Endothelial cell of umbilical vein (primary cell): ENCODE data around the gene LCOR. TPM values are rescaled to one million over a fixed set of nuclear protein-coding genes. Genes with fewer than 3 reads are reported as not detected.

Source experiments
- BruUV-seq: library from RNA; stranded (reverse); fragments of 400-500 nt; replicated peaks from 2 replicates; lab custom pipeline; 2021; lab: Mats Ljungman, UMichigan
- CTCF ChIA-PET: fragments of 300-600, 350-600 bp; sonication (Branson Sonifier 250); formaldehyde crosslinking; loops from one replicate; lab custom pipeline; 2021; ENCODE audit warnings: antibody characterized with exemption, inconsistent platforms; lab: Charles Lee
- POLR2A ChIA-PET: fragments of 300-600, 350-600 bp; sonication (Branson Sonifier 250); formaldehyde crosslinking; loops from one replicate; lab custom pipeline; 2021; ENCODE audit warnings: antibody characterized with exemption, inconsistent platforms; lab: Charles Lee
- DNase-seq: peaks from one replicate; pipeline ENCODE4 v3.0.0-alpha.2; 2011; ENCODE audit warnings: low read depth, low spot score
- FAIRE-seq: peaks from 2 replicates; lab custom pipeline; 2011; peaks lifted over from hg19 to GRCh38; lab: Jason Lieb, UNC
- H2AFZ ChIP-seq: 2 replicates; pipeline ENCODE4 v1.6.0; 2012; ENCODE audit warnings: low read depth, low read length, control low read depth, inconsistent platforms
- H3K27ac ChIP-seq: 2 replicates; pipeline ENCODE4 v1.5.1; 2011; ENCODE audit warnings: low read depth, mild to moderate bottlenecking, control low read depth, low read length, moderate library complexity; ENCODE audit not compliant: insufficient read depth
- H3K27me3 ChIP-seq, 2 experiments: 2 replicates each; pipeline versions ENCODE4 v1.6.0 to v1.6.1; 2011; ENCODE audit warnings: low read length in 2 of 2, mixed read lengths in 1 of 2; ENCODE audit not compliant: control insufficient read depth in 2 of 2, insufficient read depth in 2 of 2
- H3K36me3 ChIP-seq, 2 experiments: 2 replicates in 1 of 2; 3 replicates in 1 of 2; pipeline ENCODE4 v1.5.1; 2011; ENCODE audit warnings: low read length in 2 of 2, mild to moderate bottlenecking in 1 of 2, moderate library complexity in 1 of 2; ENCODE audit not compliant: control insufficient read depth in 2 of 2, insufficient read depth in 2 of 2; ENCODE audit errors: extremely low read depth in 1 of 2
- H3K4me1 ChIP-seq: 3 replicates; pipeline ENCODE4 v1.5.1; 2011; ENCODE audit warnings: mild to moderate bottlenecking, low read length; ENCODE audit not compliant: control insufficient read depth, insufficient read depth; ENCODE audit errors: extremely low read depth
- H3K4me2 ChIP-seq: 2 replicates; pipeline ENCODE4 v1.6.1; 2011; ENCODE audit warnings: low read length, control low read depth, mixed read lengths; ENCODE audit not compliant: insufficient read depth
- H3K4me3 ChIP-seq, 3 experiments: fragments of 200-600 bp in 1 of 3; sonication (generic), shearing (Covaris generic) in 1 of 3; replicated peaks in 1 of 3; 2 replicates each; pipeline ENCODE4 v1.5.1; 2011 to 2016; ENCODE audit warnings: control low read depth in 3 of 3, low read length in 3 of 3, mild to moderate bottlenecking in 2 of 3, inconsistent platforms in 1 of 3, low read depth in 1 of 3, moderate library complexity in 1 of 3; ENCODE audit not compliant: insufficient read depth in 1 of 3
- H3K79me2 ChIP-seq: 2 replicates; pipeline ENCODE4 v1.6.0; 2012; ENCODE audit warnings: low read length, inconsistent platforms; ENCODE audit not compliant: control insufficient read depth, insufficient read depth
- H3K9ac ChIP-seq: replicated peaks from 2 replicates; pipeline ENCODE3; 2011; ENCODE audit warnings: low read length, control low read depth; ENCODE audit not compliant: insufficient read depth; ENCODE audit errors: extremely low read depth
- H3K9me1 ChIP-seq: replicated peaks from 3 replicates; pipeline ENCODE4 v1.6.0; 2011; ENCODE audit warnings: mild to moderate bottlenecking, low read length; ENCODE audit not compliant: control insufficient read depth, insufficient read depth; ENCODE audit errors: extremely low read depth
- H3K9me3 ChIP-seq: replicated peaks from 2 replicates; pipeline ENCODE4 v1.5.1; 2012; ENCODE audit warnings: low read length, inconsistent platforms; ENCODE audit not compliant: control insufficient read depth, insufficient read depth
- H4K20me1 ChIP-seq: replicated peaks from 2 replicates; pipeline ENCODE3; 2011; ENCODE audit warnings: mild to moderate bottlenecking, low read length; ENCODE audit not compliant: control insufficient read depth, insufficient read depth; ENCODE audit errors: extremely low read depth
- CTCF ChIP-seq, 2 donors: IDR thresholded peaks; 1 replicate in 1 of 2; 2 replicates in 1 of 2; pipeline ENCODE4 v1.5.1; 2011; ENCODE audit warnings: low read length in 2 of 2, mild to moderate bottlenecking in 2 of 2, moderate library complexity in 2 of 2, control low read depth in 1 of 2, inconsistent platforms in 1 of 2, low read depth in 1 of 2; ENCODE audit not compliant: insufficient read depth in 1 of 2; ENCODE audit errors: extremely low read depth in 1 of 2
- EZH2 ChIP-seq: IDR thresholded peaks from 2 replicates; pipeline ENCODE4 v1.6.1; 2012; ENCODE audit warnings: borderline replicate concordance, low read depth, mild to moderate bottlenecking, moderate library complexity, low read length, inconsistent platforms; ENCODE audit not compliant: severe bottlenecking
- FOS ChIP-seq: IDR thresholded peaks from 2 replicates; pipeline ENCODE4 v1.6.1; 2011; ENCODE audit warnings: mild to moderate bottlenecking, low read length, moderate library complexity, borderline replicate concordance; ENCODE audit not compliant: insufficient read depth
- GATA2 ChIP-seq: IDR thresholded peaks from 2 replicates; pipeline ENCODE4 v1.7.0; 2011; ENCODE audit warnings: low read depth, mild to moderate bottlenecking, moderate library complexity, mixed read lengths, low read length; ENCODE audit not compliant: insufficient read length, insufficient read depth
- JUN ChIP-seq: IDR thresholded peaks from 2 replicates; pipeline ENCODE4 v1.6.1; 2011; ENCODE audit warnings: borderline replicate concordance, low read depth; ENCODE audit not compliant: insufficient read length, insufficient read depth
- MAX ChIP-seq: IDR thresholded peaks from 2 replicates; pipeline ENCODE4 v1.6.1; 2011; ENCODE audit not compliant: insufficient read depth, insufficient read length
- MYC ChIP-seq: IDR thresholded peaks from one replicate; pipeline ENCODE4 v1.6.1; 2011; ENCODE audit warnings: mild to moderate bottlenecking, low read depth, low read length
- POLR2A ChIP-seq: IDR thresholded peaks from 2 replicates; pipeline ENCODE4 v1.6.1; 2012; ENCODE audit warnings: low read depth, mild to moderate bottlenecking, control low read depth, low read length
- POLR2AphosphoS5 ChIP-seq: IDR thresholded peaks from 2 replicates; pipeline ENCODE4 v1.6.1; 2012; ENCODE audit warnings: low read depth, mild to moderate bottlenecking, control low read depth, low read length, moderate library complexity; ENCODE audit not compliant: insufficient read depth
- dilution Hi-C: fragments of 300-500 bp; cut with MboI; formaldehyde crosslinking; loops from one replicate; pipeline ENCODE4 v1.15.0; 2019; ENCODE audit warnings: low sequenced_read_pairs; ENCODE audit not compliant: extremely low pct_ligation_motif_present
- intact Hi-C: fragments of 100-400 bp; cut with micrococcal nuclease; formaldehyde crosslinking; loops from one replicate; pipeline ENCODE4 v1.10.0; 2022
- polyA plus RNA-seq, 4 experiments: library from polyadenylated mRNA; depleted of rRNA in 3 of 4; stranded (reverse) in 3 of 4; unstranded in 1 of 4; fragments of >200 nt; gene quantifications; 2 replicates each; pipeline versions ENCODE4 v1.2.1 to v1.2.3, GENCODE V29; 2011 to 2012; ENCODE audit warnings: missing spikeins in 1 of 4
- total RNA-seq: library from RNA; stranded (reverse); gene quantifications from 2 replicates; pipeline ENCODE4 v1.2.3, GENCODE V29; 2021

LCOR gene
- total and polyA plus RNA-seq, 2 donors (not counting 3 experiments of a cell fraction or from before 2014, with no cell fraction given) = 11.6 to 39.0 TPM

- intact Hi-C loops (no loop called here), dilution Hi-C loops (no loop called here)
- no peaks in the 10 kb centered on the region for H3K4me1 ChIP-seq
- peaks cover 68% of the 10 kb centered on the region for H3K79me2 ChIP-seq
- no peak for TF ChIP-seq GATA2
- no peak for TF ChIP-seq CTCF (IDR thresholded peaks at IDR 0.05; ENCODE audit: extremely low read depth in 1 of 2, insufficient read depth in 1 of 2, low read depth in 1 of 2, low read length in 2 of 2)
- no peak for TF ChIP-seq FOS
- no peak for TF ChIP-seq JUN
- TF ChIP-seq MAX = no peak
- no peak for TF ChIP-seq POLR2AphosphoS5
- TF ChIP-seq MYC = no peak
- no peak for TF ChIP-seq EZH2
- no peak for TF ChIP-seq POLR2A
- CTCF ChIA-PET = no interaction called here
- POLR2A ChIA-PET = no interaction called here
- peaks cover 2% of the 10 kb centered on the region for H3K9me1 ChIP-seq
- no peak overlapping the region for H3K9ac ChIP-seq
- H3K27ac ChIP-seq = no peak overlapping the region
- no peak overlapping the region for H3K4me2 ChIP-seq
- no peak overlapping the region for H3K4me3 ChIP-seq
- FAIRE-seq (no peak), DNase-seq (no peak)
- H3K36me3 ChIP-seq = no peaks in the 10 kb centered on the region
- H4K20me1 ChIP-seq = peaks cover 28% of the 10 kb centered on the region
- no peak overlapping the region for H2AFZ ChIP-seq
- no peaks in the 10 kb centered on the region for H3K9me3 ChIP-seq
- no peaks in the 10 kb centered on the region for H3K27me3 ChIP-seq
- no TSS peak for BruUV-seq
Observed at GRCh38 chr10:96902731-96903358, 70.7 kb downstream of the LCOR start.
